Measurements from ENCODE around the gene FATE1.
"Not testable (repeated sequence)": the region's sequence is repeated elsewhere in the genome, so short reads cannot be mapped to it uniquely, and the experiment has no call there.

Gene FATE1

DNA sequence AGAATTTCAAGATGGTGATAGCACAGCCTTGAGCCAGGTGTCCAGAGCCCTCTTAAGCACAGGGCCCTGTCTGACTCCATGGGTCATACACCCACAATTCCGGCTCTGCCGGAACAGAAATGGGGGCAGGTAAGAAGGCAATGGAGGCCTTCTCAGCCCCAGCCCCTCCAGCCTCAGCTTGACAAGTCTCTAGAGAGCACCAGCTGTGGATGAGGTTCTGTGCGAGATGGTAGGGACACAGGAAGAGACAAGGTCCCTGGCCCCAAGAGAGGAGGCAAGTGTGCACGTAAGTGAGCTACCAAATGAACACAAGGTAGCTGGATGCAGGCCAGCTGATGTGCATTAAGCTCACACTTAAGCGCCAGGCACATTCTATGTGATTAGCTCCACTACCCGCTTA, 23.0 kb upstream of the FATE1 start:
- TF ChIP-seq, protein P1, sequence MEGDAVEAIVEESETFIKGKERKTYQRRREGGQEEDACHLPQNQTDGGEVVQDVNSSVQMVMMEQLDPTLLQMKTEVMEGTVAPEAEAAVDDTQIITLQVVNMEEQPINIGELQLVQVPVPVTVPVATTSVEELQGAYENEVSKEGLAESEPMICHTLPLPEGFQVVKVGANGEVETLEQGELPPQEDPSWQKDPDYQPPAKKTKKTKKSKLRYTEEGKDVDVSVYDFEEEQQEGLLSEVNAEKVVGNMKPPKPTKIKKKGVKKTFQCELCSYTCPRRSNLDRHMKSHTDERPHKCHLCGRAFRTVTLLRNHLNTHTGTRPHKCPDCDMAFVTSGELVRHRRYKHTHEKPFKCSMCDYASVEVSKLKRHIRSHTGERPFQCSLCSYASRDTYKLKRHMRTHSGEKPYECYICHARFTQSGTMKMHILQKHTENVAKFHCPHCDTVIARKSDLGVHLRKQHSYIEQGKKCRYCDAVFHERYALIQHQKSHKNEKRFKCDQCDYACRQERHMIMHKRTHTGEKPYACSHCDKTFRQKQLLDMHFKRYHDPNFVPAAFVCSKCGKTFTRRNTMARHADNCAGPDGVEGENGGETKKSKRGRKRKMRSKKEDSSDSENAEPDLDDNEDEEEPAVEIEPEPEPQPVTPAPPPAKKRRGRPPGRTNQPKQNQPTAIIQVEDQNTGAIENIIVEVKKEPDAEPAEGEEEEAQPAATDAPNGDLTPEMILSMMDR (conservative IDR thresholded peaks at IDR 0.05) = no peak
- TF ChIP-seq ZFX (IDR thresholded peaks at IDR 0.05) = no peak
- no peak overlapping the region for H3K27ac ChIP-seq

DNA sequence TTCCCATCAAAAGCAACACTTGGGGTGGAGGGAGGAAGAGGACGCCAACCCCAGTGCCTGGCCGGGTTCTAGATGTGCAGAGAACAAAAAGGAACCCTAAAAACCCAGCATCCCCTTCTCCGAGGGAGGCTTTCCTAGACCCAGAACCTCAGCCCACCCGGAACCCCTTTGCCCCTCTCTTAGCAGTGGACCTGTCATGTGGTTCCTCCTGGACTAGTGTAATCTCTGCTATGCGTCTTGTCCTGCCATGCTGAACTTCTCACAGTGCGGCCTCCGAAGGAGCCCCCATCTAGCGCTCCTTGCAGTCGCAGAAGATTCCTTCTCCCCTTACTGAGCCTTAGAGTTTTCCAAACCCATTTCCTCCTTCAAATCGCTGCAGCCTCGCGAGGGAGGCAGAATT, 21.7 kb upstream of the FATE1 start:
- no peak for TF ChIP-seq ZFX (IDR thresholded peaks at IDR 0.05)
- TF ChIP-seq, protein P1 (conservative IDR thresholded peaks at IDR 0.05) = no peak
- no peak overlapping the region for H3K27ac ChIP-seq

DNA sequence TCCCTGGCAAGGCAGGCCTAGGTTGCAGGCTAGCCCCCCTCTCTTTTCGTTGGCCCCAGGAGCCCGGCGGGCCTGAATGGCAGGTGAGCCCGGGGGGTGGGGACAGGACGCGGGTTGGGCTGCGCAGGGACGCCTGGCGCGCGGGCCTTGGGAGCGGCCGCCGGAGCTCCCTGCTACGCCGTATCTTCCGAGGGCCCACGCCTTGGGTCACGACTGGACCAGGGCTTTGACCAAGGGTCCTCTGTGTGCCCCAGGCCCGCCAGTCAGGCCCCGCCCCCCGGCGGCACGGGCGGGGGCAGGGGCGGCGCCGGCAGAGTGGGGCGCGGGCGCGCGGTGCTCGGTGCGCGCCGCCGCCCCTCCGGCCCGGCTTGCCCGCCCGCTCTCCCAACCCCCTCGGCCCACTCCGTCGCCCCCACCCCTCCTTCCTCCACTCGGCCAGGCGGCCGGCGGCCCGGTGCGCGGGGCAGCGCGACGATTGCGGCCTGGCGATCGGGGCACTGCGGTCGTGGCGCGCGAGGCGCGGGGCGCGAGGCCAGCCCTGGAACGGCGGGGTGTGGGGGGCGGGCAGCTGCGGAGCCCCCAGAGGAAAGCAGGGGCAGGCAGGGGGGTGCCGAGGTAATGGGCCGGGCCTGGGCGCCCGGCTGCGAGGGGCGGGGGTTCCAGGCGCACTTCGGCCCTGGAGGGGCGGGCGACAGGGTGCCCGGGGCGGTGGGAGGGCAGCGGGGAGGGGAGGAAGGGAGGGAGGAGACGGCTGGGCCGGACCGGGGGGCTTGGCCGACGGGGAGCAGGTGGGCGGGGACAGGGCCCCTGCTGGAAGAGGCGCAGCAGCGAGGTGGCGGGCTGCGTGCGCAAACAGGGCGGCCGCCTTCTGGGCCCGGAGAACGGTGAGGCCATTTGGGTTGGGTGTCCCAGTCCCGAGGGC, 20.9 kb upstream of the FATE1 start, which contains the start of gene PRRG3:
Gene PRRG3, plus strand, starts transcription at position 798 of the 922 bp plus-strand sequence. CDS start 3,357 bp downstream, outside the sequence.
- TF ChIP-seq, protein P1 (conservative IDR thresholded peaks at IDR 0.05) = no peak
- TF ChIP-seq ZFX (IDR thresholded peaks at IDR 0.05) = no peak
- no peak within 1 kb of the TSS for H3K27ac ChIP-seq

DNA sequence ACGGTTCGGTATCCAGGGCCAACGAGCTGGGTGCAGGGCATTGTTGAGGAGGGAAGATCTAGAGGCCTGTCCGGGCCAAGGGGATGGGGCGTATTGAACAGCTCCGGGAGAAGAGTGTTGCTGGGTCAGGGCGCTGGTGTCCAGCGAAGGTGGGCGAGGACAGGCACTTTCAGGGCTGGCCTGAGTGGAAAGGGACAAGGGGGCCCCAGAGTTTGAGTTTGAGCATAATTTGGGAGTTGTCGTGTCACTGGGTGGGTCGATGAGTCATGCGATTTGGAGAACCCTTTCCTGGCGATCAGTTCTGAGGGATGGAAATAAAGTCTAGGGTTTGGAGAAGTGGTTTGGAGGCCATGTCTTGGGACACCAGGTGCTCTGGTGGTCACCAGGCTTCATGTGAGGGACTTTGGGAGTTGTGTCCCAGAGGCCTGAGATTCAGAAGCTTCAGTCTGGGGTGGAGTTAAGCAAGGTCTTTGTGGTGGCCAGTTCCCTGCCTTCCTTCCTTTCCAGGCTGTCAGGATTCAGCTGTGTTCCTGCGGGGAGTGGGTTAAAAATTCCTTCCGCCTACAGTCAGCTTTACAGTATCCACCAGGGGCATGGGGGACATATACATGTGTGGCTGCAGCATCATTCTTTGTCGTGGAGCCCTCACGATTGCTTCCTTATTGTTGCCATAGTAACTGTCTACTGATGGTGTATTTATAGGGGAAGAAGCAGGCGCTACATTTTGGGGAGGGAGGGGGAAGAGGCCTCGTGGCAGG, 20.1 kb upstream of the FATE1 start:
- TF ChIP-seq, protein P1 (conservative IDR thresholded peaks at IDR 0.05) = no peak
- TF ChIP-seq ZFX (IDR thresholded peaks at IDR 0.05) = no peak
- H3K27ac ChIP-seq = no peak overlapping the region

DNA sequence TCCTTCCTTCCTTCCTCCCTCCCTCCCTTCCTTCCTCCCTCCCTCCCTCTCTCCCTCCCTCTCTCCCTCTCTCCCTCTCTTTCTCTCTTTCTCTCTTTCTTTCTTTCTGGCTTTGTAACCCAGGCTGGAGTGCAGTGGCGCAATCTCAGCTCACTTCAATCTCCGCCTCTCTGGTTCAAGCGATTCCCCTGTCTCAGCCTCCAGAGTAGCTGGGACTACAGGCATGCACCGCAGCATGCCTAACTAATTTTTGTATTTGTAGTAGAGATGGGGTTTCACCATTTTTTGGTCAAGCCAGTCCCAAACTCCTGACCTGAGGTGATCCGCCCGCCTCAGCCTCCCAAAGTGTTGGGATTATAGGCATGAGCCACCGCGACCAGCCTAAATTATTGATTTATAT, 18.8 kb upstream of the FATE1 start:
- not testable (repeated sequence) for H3K27ac ChIP-seq

DNA sequence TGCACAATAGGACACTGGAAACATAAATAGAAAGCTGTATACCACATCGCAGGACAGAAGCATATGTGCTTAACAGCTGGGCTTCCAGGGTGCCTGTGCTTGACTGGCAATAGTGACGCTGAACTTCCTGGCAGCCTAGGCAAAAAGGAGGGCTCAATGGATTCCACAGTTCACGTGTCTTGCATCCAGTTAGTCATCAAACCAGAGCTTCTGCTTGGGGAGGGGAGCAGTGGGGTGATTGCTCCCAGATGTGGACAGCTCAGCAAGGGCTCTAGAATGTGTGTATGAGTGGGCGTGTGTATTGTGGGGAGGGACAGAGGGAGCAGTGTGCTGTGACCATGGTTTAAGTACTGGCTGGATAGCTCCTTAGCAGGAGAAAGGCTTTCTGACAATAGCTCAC, 18.3 kb upstream of the FATE1 start:
- TF ChIP-seq, protein P1 (conservative IDR thresholded peaks at IDR 0.05) = no peak
- TF ChIP-seq ZFX (IDR thresholded peaks at IDR 0.05) = no peak

DNA sequence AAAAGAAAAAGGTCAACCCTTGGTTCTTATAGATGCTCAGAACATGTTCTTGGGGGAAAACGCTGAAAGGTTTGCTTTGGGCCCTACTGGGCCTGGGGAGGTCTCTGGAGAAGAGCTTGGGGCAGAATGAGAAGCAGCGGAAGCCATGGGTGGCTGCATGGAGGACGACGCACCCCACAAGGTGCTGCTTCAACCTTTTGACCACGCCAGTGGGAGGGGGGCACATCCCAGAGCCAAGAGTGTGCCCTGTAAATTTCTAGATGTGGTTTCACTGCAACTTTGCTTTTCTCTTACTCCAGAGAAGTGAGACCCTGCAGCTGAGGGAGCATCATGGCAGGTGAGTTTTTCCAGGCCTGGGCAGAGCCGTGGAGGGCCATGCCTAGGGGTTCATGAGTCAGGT, 17.4 kb upstream of the FATE1 start:
- no peak overlapping the region for H3K27ac ChIP-seq
- no peak for TF ChIP-seq ZFX (IDR thresholded peaks at IDR 0.05)
- TF ChIP-seq, protein P1 (conservative IDR thresholded peaks at IDR 0.05) = no peak

More for the DNA sequence above, 18.3 kb upstream of the FATE1 start:
- no peak overlapping the region for H3K27ac ChIP-seq

All from C4-2B (cell line).